ENCODE data around the gene ACOX2. TPM values are rescaled to one million over a fixed set of nuclear protein-coding genes. Genes with fewer than 3 reads are reported as not detected.

Gene ACOX2
- total and polyA plus RNA-seq, 10 of the 15 experiments (the other 5 are each of a cell fraction or from before 2014, with no cell fraction given): 0.72 TPM; not detected in 9

DNA sequence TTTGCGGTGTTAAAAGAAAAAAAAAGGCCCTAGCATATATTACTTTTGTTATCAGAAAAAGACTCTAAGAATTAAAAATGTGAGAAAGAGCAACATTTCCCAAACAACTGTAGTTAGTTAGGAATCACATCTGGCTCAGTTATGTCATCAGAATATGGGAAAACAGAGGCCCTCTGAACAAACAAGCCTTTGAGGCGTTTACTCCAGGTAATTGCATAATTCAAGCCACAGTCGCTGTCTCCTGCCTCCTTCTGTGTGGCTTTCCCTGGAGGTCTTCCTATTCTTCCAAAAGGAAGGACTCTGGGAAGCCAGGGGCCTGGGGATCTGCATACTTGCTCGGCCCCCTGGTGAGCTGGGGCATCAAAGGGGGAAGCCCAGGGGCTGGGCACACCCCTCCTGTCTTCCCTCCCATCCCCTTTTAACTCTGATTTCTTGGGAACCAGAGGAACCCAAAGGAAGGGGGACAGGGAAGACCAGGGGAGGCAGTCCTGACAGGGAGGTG, 43.9 kb upstream of the ACOX2 start:
- in situ Hi-C loops (cut with MboI) (no loop called here), intact Hi-C loops (cut with micrococcal nuclease; ENCODE audit: unreplicated experiment) (no loop called here)
- ATAC-seq (no peak), DNase-seq (ENCODE audit: low read depth, low spot score) (no peak), FAIRE-seq (no peak)
- no peak for TF ChIP-seq TAF1 (IDR thresholded peaks at IDR 0.05; ENCODE audit: borderline replicate concordance, low read depth, low read length)
- TF ChIP-seq SIX5 (IDR thresholded peaks at IDR 0.05; ENCODE audit: low read depth, low read length, severe bottlenecking): no peak
- no peak overlapping the region for H3K9ac ChIP-seq (ENCODE audit: control insufficient read depth, insufficient read depth, low read length)
- H3K4me2 ChIP-seq (ENCODE audit: control insufficient read depth, insufficient read depth): no peak overlapping the region
- ChIA-PET RAD21 (ENCODE audit: unreplicated experiment) (no interaction called here), CTCF (interaction anchor here (1.7 kb wide), 1 partner anchor 12 kb away, joined by 8 read pairs; no protein-coding TSS in a partner anchor), POLR2A (interaction anchor here (0.7 kb wide), 1 partner anchor 257 kb away, joined by 6 read pairs; no protein-coding TSS in a partner anchor), SMC1A (ENCODE audit: uncharacterized antibody, unreplicated experiment) (interaction anchor here (0.6 to 1.7 kb wide), 2 partner anchors 45 to 787 kb away, joined by 3 to 4 read pairs; no protein-coding TSS in a partner anchor)
- peaks cover 3% of the 10 kb centered on the region in 2 experiments for H3K27me3 ChIP-seq (replicated peaks in 1 of 2; ENCODE audit: control insufficient read depth in 2 of 2, insufficient read depth in 2 of 2, low read length in 1 of 2)
- no peaks in the 10 kb centered on the region for H4K20me1 ChIP-seq (ENCODE audit: control insufficient read depth, insufficient read depth)
- H3K4me3 ChIP-seq: no peak overlapping the region
- no peaks in the 10 kb centered on the region for H3K36me3 ChIP-seq (ENCODE audit: control insufficient read depth in 2 of 2, insufficient read depth in 2 of 2, low read length in 1 of 2)
- 27% methylated on average over 4 of the region's 4 CpGs for WGBS (ENCODE audit: insufficient coverage, insufficient replicate concordance, low lambda C conversion rate, missing lambda C conversion rate)
- H3K9me3 ChIP-seq (replicated peaks; ENCODE audit: control insufficient read depth, insufficient read depth, low read length): no peaks in the 10 kb centered on the region; the same call in 2 of the 3 replicates
- no peak overlapping the region for H3K27ac ChIP-seq (ENCODE audit: control insufficient read depth, insufficient read depth)
- BruUV-seq (replicated peaks): no TSS peak
- H3K4me1 ChIP-seq (ENCODE audit: control insufficient read depth, insufficient read depth, low read length): no peaks in the 10 kb centered on the region
- H3K79me2 ChIP-seq (ENCODE audit: control insufficient read depth, insufficient read depth, low read length): no peaks in the 10 kb centered on the region
- no peak overlapping the region for H2AFZ ChIP-seq (ENCODE audit: control insufficient read depth, low read depth, low read length)

GRCh38 chr3:58578873-58579272, 41.9 kb upstream of the ACOX2 start:
- FAIRE-seq (no peak), DNase-seq (ENCODE audit: low read depth, low spot score) (no peak), ATAC-seq (no peak)
- H3K4me3 ChIP-seq: no peak overlapping the region
- H3K9ac ChIP-seq (ENCODE audit: control insufficient read depth, insufficient read depth, low read length): no peak overlapping the region
- no peaks in the 10 kb centered on the region for H4K20me1 ChIP-seq (ENCODE audit: control insufficient read depth, insufficient read depth)
- no peaks in the 10 kb centered on the region for H3K4me1 ChIP-seq (ENCODE audit: control insufficient read depth, insufficient read depth, low read length)
- H3K79me2 ChIP-seq (ENCODE audit: control insufficient read depth, insufficient read depth, low read length): no peaks in the 10 kb centered on the region
- TF ChIP-seq TAF1 (IDR thresholded peaks at IDR 0.05; ENCODE audit: borderline replicate concordance, low read depth, low read length) (no peak), EED (IDR thresholded peaks at IDR 0.05; ENCODE audit: low read depth) (no peak), RUNX3 (IDR thresholded peaks at IDR 0.05; ENCODE audit: low read length) (no peak), SP1 (IDR thresholded peaks at IDR 0.05; ENCODE audit: low read depth, low read length) (no peak), WRNIP1 (IDR thresholded peaks at IDR 0.05; ENCODE audit: borderline replicate concordance, low read depth, low read length) (no peak), NBN (IDR thresholded peaks at IDR 0.05) (no peak), MTA3 (IDR thresholded peaks at IDR 0.05; ENCODE audit: borderline replicate concordance, low read length) (no peak), SREBF2 (IDR thresholded peaks at IDR 0.05; ENCODE audit: low read length) (no peak)
- TF ChIP-seq, protein P1, sequence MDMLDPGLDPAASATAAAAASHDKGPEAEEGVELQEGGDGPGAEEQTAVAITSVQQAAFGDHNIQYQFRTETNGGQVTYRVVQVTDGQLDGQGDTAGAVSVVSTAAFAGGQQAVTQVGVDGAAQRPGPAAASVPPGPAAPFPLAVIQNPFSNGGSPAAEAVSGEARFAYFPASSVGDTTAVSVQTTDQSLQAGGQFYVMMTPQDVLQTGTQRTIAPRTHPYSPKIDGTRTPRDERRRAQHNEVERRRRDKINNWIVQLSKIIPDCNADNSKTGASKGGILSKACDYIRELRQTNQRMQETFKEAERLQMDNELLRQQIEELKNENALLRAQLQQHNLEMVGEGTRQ (IDR thresholded peaks at IDR 0.05; ENCODE audit: borderline replicate concordance, low read depth, low read length): no peak
- TF ChIP-seq, protein P2, sequence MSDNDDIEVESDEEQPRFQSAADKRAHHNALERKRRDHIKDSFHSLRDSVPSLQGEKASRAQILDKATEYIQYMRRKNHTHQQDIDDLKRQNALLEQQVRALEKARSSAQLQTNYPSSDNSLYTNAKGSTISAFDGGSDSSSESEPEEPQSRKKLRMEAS (IDR thresholded peaks at IDR 0.05; ENCODE audit: low read depth, low read length): no peak
- TF ChIP-seq, protein P3, sequence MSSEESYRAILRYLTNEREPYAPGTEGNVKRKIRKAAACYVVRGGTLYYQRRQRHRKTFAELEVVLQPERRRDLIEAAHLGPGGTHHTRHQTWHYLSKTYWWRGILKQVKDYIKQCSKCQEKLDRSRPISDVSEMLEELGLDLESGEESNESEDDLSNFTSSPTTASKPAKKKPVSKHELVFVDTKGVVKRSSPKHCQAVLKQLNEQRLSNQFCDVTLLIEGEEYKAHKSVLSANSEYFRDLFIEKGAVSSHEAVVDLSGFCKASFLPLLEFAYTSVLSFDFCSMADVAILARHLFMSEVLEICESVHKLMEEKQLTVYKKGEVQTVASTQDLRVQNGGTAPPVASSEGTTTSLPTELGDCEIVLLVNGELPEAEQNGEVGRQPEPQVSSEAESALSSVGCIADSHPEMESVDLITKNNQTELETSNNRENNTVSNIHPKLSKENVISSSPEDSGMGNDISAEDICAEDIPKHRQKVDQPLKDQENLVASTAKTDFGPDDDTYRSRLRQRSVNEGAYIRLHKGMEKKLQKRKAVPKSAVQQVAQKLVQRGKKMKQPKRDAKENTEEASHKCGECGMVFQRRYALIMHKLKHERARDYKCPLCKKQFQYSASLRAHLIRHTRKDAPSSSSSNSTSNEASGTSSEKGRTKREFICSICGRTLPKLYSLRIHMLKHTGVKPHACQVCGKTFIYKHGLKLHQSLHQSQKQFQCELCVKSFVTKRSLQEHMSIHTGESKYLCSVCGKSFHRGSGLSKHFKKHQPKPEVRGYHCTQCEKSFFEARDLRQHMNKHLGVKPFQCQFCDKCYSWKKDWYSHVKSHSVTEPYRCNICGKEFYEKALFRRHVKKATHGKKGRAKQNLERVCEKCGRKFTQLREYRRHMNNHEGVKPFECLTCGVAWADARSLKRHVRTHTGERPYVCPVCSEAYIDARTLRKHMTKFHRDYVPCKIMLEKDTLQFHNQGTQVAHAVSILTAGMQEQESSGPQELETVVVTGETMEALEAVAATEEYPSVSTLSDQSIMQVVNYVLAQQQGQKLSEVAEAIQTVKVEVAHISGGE (CRISPR knock-in tag; IDR thresholded peaks at IDR 0.05): no peak
- intact Hi-C loops (cut with micrococcal nuclease; ENCODE audit: unreplicated experiment): no loop called here
- in situ Hi-C loops (cut with MboI): no loop called here
- CTCF ChIA-PET: interaction anchor here (1.2 kb wide), 1 partner anchor 10 kb away, joined by 5 read pairs; no protein-coding TSS in a partner anchor
- POLR2A ChIA-PET: no interaction called here
- SMC1A ChIA-PET (ENCODE audit: uncharacterized antibody, unreplicated experiment): interaction anchor here (1.0 kb wide), 1 partner anchor 11 kb away, joined by 3 read pairs; no protein-coding TSS in a partner anchor
- H3K36me3 ChIP-seq (ENCODE audit: control insufficient read depth in 2 of 2, insufficient read depth in 2 of 2, low read length in 1 of 2): no peaks in the 10 kb centered on the region
- 0 out of 4 replicates have a peak, but pooled peaks cover 0 to under 1% of the 10 kb centered on the region in 2 experiments for H3K27me3 ChIP-seq (replicated peaks in 1 of 2; ENCODE audit: control insufficient read depth in 2 of 2, insufficient read depth in 2 of 2, low read length in 1 of 2)
- H3K27ac ChIP-seq (ENCODE audit: control insufficient read depth, insufficient read depth): no peak overlapping the region
- 48% methylated on average over 5 of the region's 5 CpGs for WGBS (ENCODE audit: insufficient coverage, insufficient replicate concordance, low lambda C conversion rate, missing lambda C conversion rate)
- RAD21 ChIA-PET (ENCODE audit: unreplicated experiment): no interaction called here
- H3K4me2 ChIP-seq (ENCODE audit: control insufficient read depth, insufficient read depth): no peak overlapping the region
- H2AFZ ChIP-seq (ENCODE audit: control insufficient read depth, low read depth, low read length): no peak overlapping the region
- no peaks in the 10 kb centered on the region for H3K9me3 ChIP-seq (replicated peaks; ENCODE audit: control insufficient read depth, insufficient read depth, low read length)
- BruUV-seq (replicated peaks): no TSS peak
